GM12865 (cell line): ENCODE data around the gene DKC1.

Source experiments
- DNase-seq: peaks from one replicate; pipeline ENCODE4 v3.0.0; 2010; ENCODE audit warnings: low read depth
- H3K4me3 ChIP-seq: 2 replicates; pipeline ENCODE4 v1.5.1; 2011; ENCODE audit warnings: mild to moderate bottlenecking, low read depth, low read length, control low read depth
- TF ChIP-seq, protein P1 (sequence below): IDR thresholded peaks from 2 replicates; pipeline ENCODE4 v1.5.1; 2011; ENCODE audit warnings: low read length, control low read depth, low read depth, inconsistent platforms; ENCODE audit not compliant: insufficient read depth; ENCODE audit errors: missing control alignments

The DKC1 gene

DNA sequence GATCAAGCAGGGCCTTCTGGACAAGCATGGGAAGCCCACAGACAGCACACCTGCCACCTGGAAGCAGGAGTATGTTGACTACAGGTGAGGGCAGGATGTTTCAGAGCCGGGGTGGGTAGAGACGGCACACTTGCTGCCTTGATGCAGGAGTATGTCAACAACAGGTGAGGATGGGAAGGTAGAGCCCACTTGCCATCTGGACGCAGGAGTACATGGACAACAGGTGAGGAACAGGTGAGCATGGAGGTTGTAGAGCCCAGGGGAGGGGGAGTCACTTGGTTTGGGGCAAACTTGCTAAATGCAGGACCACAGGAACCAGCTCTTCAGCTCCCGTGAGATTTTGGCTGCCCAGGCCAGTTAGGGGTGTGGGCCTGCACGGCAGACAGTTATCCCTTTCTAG, 12.0 kb downstream of the DKC1 start:
- no peak overlapping the region for H3K4me3 ChIP-seq
- no peak for DNase-seq
- TF ChIP-seq, protein P1, sequence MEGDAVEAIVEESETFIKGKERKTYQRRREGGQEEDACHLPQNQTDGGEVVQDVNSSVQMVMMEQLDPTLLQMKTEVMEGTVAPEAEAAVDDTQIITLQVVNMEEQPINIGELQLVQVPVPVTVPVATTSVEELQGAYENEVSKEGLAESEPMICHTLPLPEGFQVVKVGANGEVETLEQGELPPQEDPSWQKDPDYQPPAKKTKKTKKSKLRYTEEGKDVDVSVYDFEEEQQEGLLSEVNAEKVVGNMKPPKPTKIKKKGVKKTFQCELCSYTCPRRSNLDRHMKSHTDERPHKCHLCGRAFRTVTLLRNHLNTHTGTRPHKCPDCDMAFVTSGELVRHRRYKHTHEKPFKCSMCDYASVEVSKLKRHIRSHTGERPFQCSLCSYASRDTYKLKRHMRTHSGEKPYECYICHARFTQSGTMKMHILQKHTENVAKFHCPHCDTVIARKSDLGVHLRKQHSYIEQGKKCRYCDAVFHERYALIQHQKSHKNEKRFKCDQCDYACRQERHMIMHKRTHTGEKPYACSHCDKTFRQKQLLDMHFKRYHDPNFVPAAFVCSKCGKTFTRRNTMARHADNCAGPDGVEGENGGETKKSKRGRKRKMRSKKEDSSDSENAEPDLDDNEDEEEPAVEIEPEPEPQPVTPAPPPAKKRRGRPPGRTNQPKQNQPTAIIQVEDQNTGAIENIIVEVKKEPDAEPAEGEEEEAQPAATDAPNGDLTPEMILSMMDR, result no peak

DNA sequence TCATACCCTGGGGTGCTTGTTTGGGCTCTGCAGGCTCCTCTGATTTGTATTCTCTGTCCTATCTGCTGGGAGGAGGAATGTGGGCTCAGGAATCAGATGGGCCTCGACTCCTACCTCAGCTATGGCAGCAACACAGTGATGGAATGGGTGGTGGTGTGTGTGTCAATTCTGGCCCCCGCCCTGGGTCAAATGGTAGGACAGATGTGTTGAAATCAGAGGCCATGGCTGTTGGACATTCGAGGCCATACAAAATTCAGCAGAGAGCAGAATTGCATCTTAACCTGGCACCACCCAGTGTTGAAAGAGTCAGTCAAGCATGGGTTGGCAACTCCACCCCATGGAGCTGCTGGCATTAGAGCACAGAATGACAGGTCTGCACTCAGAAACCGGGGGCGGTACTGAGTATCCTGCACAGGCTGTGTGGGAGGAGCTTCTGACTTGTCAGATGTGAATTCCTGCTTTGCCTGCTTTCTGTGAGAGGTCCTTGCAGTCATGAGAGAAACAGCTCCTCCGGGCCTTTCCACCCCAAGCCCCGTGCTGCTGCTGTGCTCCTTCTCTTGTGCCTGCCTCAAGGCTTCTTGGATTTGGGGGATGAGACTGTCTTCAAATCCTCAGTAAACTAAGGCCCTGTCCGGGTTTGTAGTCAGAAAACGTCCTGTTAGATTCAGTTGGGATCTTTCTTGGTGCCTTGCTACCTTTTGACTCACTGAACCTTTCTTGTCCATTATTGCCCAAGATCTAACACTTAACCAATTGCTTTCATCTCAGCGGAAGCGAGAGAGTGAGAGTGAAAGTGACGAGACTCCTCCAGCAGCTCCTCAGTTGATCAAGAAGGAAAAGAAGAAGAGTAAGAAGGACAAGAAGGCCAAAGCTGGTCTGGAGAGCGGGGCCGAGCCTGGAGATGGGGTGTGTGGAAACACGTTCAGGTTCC, 13.0 kb downstream of the DKC1 start:
- TF ChIP-seq, protein P1, result no peak
- DNase-seq, result peak; percentile 6
- H3K4me3 ChIP-seq, result no peak overlapping the region

DNA sequence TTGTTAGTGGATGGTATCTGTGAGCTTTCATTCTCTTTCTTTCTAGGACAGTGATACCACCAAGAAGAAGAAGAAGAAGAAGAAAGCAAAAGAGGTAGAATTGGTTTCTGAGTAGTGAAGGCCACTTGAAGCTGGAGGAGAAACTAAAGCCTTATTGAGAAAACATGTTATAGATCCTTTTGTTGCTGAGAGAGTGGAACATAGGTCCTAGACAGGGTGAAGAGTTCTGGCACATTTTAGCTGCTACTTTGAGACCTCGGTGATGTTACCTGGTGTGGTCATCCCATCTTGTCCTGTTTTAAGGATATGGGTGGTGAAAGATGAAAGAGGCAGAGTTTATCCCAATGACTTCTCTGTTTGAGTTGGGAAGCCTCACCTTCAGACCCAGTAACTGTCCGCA, 14.1 kb downstream of the DKC1 start:
- no peak for DNase-seq
- H3K4me3 ChIP-seq, result no peak overlapping the region
- TF ChIP-seq, protein P1, result no peak

DNA sequence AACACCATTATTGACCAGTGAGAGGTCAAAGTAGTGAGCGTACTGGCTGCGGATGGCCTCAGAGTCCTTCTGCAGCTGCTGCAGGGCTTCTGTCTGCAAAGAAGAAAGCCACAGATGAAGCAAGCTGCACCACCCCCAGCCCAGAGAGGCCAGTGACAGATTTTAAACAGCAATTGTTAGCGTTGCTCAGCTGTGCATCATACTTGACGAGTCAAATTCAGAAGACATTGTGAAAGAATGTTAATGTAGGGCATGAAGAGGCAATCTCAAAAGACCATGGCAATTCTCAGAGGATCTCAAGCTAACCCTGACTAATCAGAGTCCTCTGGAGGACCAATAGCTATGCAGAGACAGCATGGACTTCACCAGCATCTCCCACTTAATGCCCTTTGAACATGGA, 16.6 kb downstream of the DKC1 start:
- TF ChIP-seq, protein P1, result no peak
- no peak for DNase-seq
- no peak overlapping the region for H3K4me3 ChIP-seq

DNA sequence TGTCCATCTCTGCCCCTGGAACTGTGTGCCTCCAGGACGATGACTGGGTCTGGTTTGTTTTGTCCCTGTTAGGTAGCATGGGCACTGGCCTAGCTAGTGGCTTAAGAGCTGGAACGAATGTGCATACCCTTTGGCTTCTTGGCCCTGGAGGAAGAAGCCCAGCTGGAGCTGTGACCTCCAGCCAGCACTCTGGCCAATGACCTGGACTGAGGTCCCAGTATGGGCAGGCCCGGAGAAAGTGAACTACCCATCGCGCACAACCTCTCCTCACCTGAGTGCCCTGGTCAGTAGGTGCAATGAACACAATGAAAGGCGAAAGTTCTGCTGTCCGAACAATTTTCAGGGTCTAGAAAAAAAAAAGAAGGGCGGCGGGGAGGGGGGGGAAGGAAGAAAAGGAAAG, 18.3 kb downstream of the DKC1 start:
- TF ChIP-seq, protein P1, result no peak
- H3K4me3 ChIP-seq, result no peak overlapping the region
- no peak for DNase-seq

DNA sequence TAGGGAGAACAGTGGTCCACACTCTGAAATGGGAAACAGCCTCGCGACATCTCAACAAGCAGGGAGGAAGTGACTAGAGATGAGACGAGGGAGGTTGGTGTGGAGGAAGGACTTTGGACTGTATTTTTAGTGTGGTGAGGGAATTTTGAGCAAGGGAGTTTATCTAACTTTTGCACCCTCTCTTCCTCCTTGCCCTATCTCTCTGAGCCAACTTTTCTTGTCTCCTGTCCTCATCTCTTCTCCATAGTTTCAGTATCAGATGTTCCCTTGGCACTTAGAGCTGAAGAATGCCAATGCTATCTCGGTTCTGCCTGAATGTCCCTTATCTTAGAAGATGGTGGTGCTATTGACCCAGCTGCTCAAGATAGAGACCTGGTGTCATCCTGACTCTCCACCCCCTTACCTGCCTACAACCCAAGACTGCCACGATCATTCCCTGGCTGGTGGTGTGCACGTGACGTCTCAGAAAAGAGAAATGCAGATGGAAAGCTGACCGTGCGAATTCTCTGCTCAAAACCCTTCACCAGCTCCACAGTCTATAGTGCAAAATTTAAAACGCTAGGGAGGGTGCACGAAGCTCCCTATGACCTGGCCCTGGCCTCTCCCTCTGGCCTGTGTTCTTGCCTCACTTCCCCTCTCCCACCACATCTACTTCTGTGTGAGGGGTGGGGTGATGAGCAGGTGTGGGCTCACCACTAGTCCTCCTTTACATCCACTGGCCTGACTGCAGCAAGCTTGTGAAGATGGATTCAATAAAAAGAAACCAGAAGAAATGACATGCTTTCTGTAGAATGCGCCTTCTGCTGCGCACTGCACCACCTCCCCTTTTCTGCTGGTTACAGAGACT, 21.7 kb downstream of the DKC1 start:
- H3K4me3 ChIP-seq, result no peak overlapping the region
- TF ChIP-seq, protein P1, result no peak
- no peak for DNase-seq
